Pancreas (tissue), 10 donors: ENCODE measurements around the gene ABCB8. TPM values are rescaled to one million over a fixed set of nuclear protein-coding genes. Genes with fewer than 3 reads are reported as not detected.

Experiments used
- ATAC-seq, 4 donors: fragments of 200-7000 bp; cut with Tn5 transposase; one replicate each; pipeline versions ENCODE4 v1.8.0 to v1.9.1; 2020; ENCODE audit warnings: mild to moderate bottlenecking in 4 of 4, moderate library complexity in 4 of 4
- DNase-seq, 6 donors: peaks; one replicate each; pipeline ENCODE4 v3.0.0-alpha.2; 2020
- FAIRE-seq: peaks from 2 replicates; lab custom pipeline; 2012; peaks lifted over from hg19 to GRCh38; lab: Jason Lieb, UNC
- H3K27ac ChIP-seq, 4 donors: fragments of 200-600 bp; sonication (generic); 1 replicate in 3 of 4; 2 replicates in 1 of 4; pipeline versions ENCODE4 v1.5.0 to v1.8.0; 2020
- H3K27me3 ChIP-seq, 4 donors: fragments of 200-600 bp; one replicate each; pipeline ENCODE4 v1.8.0; 2021
- H3K36me3 ChIP-seq, 3 donors: fragments of 200-600 bp; sonication (generic) in 1 of 3; one replicate each; pipeline versions ENCODE4 v1.5.0 to v1.8.0; 2020 to 2021
- H3K4me1 ChIP-seq, 3 donors: fragments of 200-600 bp; one replicate each; pipeline ENCODE4 v1.8.0; 2021
- H3K4me3 ChIP-seq, 4 donors: fragments of 200-600 bp; sonication (generic) in 2 of 4; one replicate each; pipeline versions ENCODE4 v1.5.0 to v1.8.0; 2020 to 2021
- H3K9me3 ChIP-seq, 4 donors: fragments of 200-600 bp; one replicate each; pipeline ENCODE4 v1.8.0; 2021
- WGBS, 2 donors: extraction: QIAGEN DNeasy Blood & Tissue Kit; methylation state at CpG; one replicate each; pipeline ENCODE4 v1.1.7; 2013; 5-methylcytosine and 5-hydroxymethylcytosine counted together
- intact Hi-C, 3 donors: fragments of 100-400 bp; cut with DNase I; formaldehyde crosslinking; loops; one replicate each; pipeline versions ENCODE4 v1.11.1 to v1.14.2; 2022
- polyA plus RNA-seq, 2 donors: library from polyadenylated mRNA; stranded (reverse); fragments of 200-250 nt; gene quantifications; one replicate each; pipeline ENCODE4 v1.2.3, GENCODE V29; 2013
- total RNA-seq, 6 donors: library from RNA; stranded (reverse); fragmentation: NEBNext Ultra II Directional in 4 of 6; extraction: Animal tissue kit (Norgen Biotek cat#: 25700) in 4 of 6; gene quantifications; one replicate each; pipeline versions ENCODE4 v1.2.1 to v1.2.4, GENCODE V29; 2021 to 2023
- TF ChIP-seq, protein P1 (sequence below), 4 donors: fragments of 200-600 bp; sonication (generic) in 3 of 4; IDR thresholded peaks; one replicate each; pipeline versions ENCODE4 v1.5.0 to v1.8.0; 2021; ENCODE audit warnings: antibody characterized with exemption in 4 of 4
- donor health status: healthy with polysubstance abuse.
- donor health status: DM: no; HTN: no; CAD: no; lungs with moderate emphysema.
- donor health status: DM: no; HTN: no; CAD: no.
- donor health status: control.
- donor health status: control.
- donor health status: Bipolar disorder and iron deficiency.
- donor health status: DM: yes; HTN: yes; CAD: no.
- donor health status: DM: no; HTN: no; CAD: no.
- donor health status: DM: no; HTN: no; CAD: no.
- donor health status: DM: yes; HTN: yes; CAD: no.

ABCB8 gene
- total and polyA plus RNA-seq, 8 donors: 6.1 to 29.0 (median 12.7) TPM

DNA sequence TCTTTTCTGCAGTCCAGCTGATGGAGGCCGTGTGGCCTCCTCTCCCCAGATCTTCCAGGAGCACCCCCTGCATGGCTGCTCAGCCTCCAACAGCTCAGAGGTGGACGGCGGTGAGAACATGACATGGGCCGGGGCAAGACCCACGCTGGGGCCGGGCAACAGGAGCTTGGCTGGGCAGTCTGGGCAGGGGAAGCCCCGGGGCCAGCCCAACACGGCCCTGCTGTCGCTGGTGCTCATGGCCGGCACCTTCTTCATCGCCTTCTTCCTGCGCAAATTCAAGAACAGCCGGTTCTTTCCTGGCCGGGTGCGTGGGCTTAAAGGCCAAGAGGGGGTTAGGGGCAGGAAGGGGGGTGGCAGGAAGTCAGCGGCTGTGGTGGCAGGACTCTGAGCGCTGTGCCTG lies 45.7 kb downstream of the ABCB8 start:
- Histone ChIP-seq H3K4me1 (peaks cover 0 to under 1% (median under 1%) of the 10 kb centered on the region in 3 donors), H3K27me3 (no peaks in the 10 kb centered on the region), H3K27ac (no peak overlapping the region), H3K9me3 (no peaks in the 10 kb centered on the region), H3K36me3 (peaks cover 0 to 59% (median 27%) of the 10 kb centered on the region in 3 donors), H3K4me3 (no peak overlapping the region)
- FAIRE-seq: no peak
- TF ChIP-seq, protein P1, sequence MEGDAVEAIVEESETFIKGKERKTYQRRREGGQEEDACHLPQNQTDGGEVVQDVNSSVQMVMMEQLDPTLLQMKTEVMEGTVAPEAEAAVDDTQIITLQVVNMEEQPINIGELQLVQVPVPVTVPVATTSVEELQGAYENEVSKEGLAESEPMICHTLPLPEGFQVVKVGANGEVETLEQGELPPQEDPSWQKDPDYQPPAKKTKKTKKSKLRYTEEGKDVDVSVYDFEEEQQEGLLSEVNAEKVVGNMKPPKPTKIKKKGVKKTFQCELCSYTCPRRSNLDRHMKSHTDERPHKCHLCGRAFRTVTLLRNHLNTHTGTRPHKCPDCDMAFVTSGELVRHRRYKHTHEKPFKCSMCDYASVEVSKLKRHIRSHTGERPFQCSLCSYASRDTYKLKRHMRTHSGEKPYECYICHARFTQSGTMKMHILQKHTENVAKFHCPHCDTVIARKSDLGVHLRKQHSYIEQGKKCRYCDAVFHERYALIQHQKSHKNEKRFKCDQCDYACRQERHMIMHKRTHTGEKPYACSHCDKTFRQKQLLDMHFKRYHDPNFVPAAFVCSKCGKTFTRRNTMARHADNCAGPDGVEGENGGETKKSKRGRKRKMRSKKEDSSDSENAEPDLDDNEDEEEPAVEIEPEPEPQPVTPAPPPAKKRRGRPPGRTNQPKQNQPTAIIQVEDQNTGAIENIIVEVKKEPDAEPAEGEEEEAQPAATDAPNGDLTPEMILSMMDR (IDR thresholded peaks at IDR 0.05): no peak
- no peak for ATAC-seq
- DNase-seq: peak in 2 of 6 donors; percentile 22 to 54
- 91 to 92% methylated on average over 17 of the region's 17 CpGs for WGBS, 2 donors
- intact Hi-C loops: no loop called here

DNA sequence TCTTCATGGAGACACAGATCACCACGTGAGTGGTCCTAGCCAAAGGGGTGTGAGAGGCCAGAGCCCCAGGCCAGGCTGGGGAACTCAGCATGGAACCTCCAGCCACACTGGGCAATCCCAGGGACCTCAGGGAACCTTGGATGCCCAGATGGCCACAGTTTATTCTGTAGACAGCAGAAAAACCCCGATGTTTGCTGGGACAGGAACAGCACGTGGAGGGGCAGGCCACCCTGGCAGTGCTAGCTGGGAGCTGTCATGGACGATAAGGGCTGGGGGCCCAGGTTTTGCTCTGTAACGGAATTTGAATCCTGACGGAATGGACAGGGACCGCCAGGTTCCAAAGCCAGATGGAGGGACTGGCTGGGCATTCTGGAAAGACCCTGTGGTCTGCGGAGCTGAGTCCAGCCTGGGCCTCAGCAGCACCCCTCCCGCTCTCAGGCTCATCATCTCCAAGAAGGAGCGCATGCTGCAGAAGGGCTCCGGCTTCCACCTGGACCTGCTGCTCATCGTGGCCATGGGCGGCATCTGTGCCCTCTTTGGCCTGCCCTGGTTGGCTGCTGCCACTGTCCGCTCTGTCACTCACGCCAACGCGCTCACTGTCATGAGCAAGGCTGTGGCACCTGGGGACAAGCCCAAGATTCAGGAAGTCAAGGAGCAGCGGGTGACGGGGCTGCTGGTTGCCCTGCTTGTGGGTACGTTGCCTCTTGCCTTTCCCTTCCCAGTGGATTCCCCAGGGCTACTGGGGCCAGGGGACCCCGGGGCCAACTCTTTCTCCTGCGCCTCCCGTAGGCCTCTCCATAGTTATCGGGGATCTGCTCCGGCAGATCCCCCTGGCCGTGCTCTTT lies 46.8 kb downstream of the ABCB8 start:
- peaks cover 0 to 48% (median 26%) of the 10 kb centered on the region in 3 donors for H3K36me3 ChIP-seq
- DNase-seq (peak in 2 of 6 donors; percentile 25 to 67), FAIRE-seq (no peak), ATAC-seq (no peak)
- H3K27ac ChIP-seq: no peak overlapping the region
- no peaks in the 10 kb centered on the region for H3K9me3 ChIP-seq
- intact Hi-C loops: no loop called here
- no peak overlapping the region for H3K4me3 ChIP-seq
- no peaks in the 10 kb centered on the region for H3K27me3 ChIP-seq
- H3K4me1 ChIP-seq: peaks cover 3 to 11% (median 9%) of the 10 kb centered on the region in 3 donors
- WGBS, 2 donors: 91 to 92% methylated on average over 26 of the region's 26 CpGs
- TF ChIP-seq, protein P1 (IDR thresholded peaks at IDR 0.05): no peak

- peaks cover 0 to 43% (median 20%) of the 10 kb centered on the region in 3 donors for H3K36me3 ChIP-seq
- H3K4me3 ChIP-seq: no peak overlapping the region
- intact Hi-C loops: no loop called here
- H3K9me3 ChIP-seq: no peaks in the 10 kb centered on the region
- FAIRE-seq (no peak), ATAC-seq (no peak), DNase-seq (peak in 1 of 6 donors; percentile 24)
- no peak overlapping the region for H3K27ac ChIP-seq
- H3K27me3 ChIP-seq: no peaks in the 10 kb centered on the region
- WGBS, 2 donors: 84 to 87% methylated on average over 6 to 7 of the region's 7 CpGs
- TF ChIP-seq, protein P1 (IDR thresholded peaks at IDR 0.05): no peak
- H3K4me1 ChIP-seq: peaks cover 3 to 11% (median 9%) of the 10 kb centered on the region in 3 donors
These were observed 47.4 kb downstream of the ABCB8 start for GRCh38 chr7:151075662-151075971.

- no peaks in the 10 kb centered on the region for H3K27me3 ChIP-seq
These were observed 47.8 kb downstream of the ABCB8 start for GRCh38 chr7:151075978-151076426.

More at GRCh38 chr7:151075978-151076426, 47.8 kb downstream of the ABCB8 start:
- Histone ChIP-seq H3K9me3 (no peaks in the 10 kb centered on the region), H3K36me3 (peaks cover 0 to 39% (median 16%) of the 10 kb centered on the region in 3 donors), H3K4me3 (no peak overlapping the region), H3K27ac (no peak overlapping the region), H3K4me1 (peaks cover 3 to 12% (median 9%) of the 10 kb centered on the region in 3 donors)
- intact Hi-C loops: no loop called here
- DNase-seq: peak in 2 of 6 donors; percentile 37 to 58
- TF ChIP-seq, protein P1 (IDR thresholded peaks at IDR 0.05): no peak
- no peak for ATAC-seq
- WGBS, 2 donors: 86 to 87% methylated on average over 22 of the region's 22 CpGs
- no peak for FAIRE-seq
